ENCODE measurements around the gene TCHP.
"Not testable (repeated sequence)": the region's sequence is repeated elsewhere in the genome, so short reads cannot be mapped to it uniquely, and the experiment has no call there.

TCHP gene

GRCh38 chr12:109927622-109928021 lies 27.5 kb downstream of the TCHP start:
- peak; percentile 79 for TF ChIP-seq CTCF (IDR thresholded peaks at IDR 0.05; ENCODE audit: insufficient read depth, low read depth, low read length, missing control alignments)
- DNase-seq (ENCODE audit: low read depth), result peak; percentile 60
- H3K4me3 ChIP-seq (ENCODE audit: low read length), result no peak overlapping the region

- TF ChIP-seq CTCF (IDR thresholded peaks at IDR 0.05; ENCODE audit: insufficient read depth, low read depth, low read length, missing control alignments), result no peak
- H3K4me3 ChIP-seq (ENCODE audit: low read length), result no peak overlapping the region
- DNase-seq (ENCODE audit: low read depth), result no peak
Observed at GRCh38 chr12:109928058-109928656, 28.1 kb downstream of the TCHP start.

- H3K4me3 ChIP-seq (ENCODE audit: low read length); DNase-seq (ENCODE audit: low read depth): not testable (repeated sequence)
Observed at GRCh38 chr12:109929326-109929725, 29.3 kb downstream of the TCHP start.

GRCh38 chr12:109930028-109930800 lies 30.1 kb downstream of the TCHP start:
- no peak overlapping the region for H3K4me3 ChIP-seq (ENCODE audit: low read length)
- DNase-seq (ENCODE audit: low read depth), result no peak
- TF ChIP-seq CTCF (IDR thresholded peaks at IDR 0.05; ENCODE audit: insufficient read depth, low read depth, low read length, missing control alignments), result no peak

DNA sequence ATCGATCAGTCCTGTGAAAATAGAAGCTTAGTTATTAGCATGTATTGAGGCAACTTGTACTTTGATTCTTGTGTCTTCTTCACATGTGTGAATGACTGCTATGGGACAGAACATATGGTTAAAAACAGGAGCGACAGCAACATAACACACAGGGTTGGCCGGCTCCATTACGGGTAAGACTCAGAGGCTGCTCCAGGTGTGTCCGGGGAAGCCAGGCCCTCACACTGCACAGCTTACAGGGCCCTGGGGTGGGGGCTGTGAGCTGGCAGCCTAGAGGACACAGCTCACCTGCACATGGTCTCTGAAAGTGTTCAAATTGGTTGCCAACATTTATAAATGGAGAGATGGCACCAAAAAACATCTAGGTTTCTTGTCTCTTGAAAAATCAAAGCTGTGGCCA lies 31.1 kb downstream of the TCHP start:
- TF ChIP-seq CTCF (IDR thresholded peaks at IDR 0.05; ENCODE audit: insufficient read depth, low read depth, low read length, missing control alignments), result no peak
- no peak overlapping the region for H3K4me3 ChIP-seq (ENCODE audit: low read length)
- DNase-seq (ENCODE audit: low read depth), result no peak

DNA sequence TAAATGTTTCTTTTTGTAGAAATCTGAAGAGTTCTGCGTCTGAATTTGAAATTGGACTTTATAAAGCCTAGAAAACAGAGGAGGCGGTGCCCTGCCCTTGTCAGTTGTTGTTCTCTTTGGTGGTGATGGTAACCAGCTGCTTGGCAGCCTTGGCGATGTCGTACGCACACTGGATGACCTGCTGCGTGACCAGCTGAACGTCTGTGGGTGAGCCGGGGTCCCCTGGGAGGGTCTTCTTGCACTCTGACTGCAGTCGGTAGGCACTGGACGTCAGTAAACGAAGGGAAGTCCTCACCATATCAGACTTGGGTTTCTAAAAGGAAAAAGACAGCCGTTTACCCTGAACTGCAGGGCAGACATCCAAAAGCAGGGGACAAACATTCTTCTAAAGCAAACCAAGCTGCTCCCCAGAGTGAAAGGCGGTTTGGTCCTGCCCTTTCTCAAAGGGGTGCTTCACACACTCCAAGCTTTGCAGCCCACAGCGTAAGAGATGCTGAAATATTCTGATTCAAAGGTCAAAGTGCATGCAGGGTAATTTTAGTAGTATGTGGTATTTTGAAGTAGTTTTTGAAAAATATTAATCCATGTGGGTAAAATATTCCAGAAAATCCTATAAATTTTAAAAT lies 32.9 kb downstream of the TCHP start:
- no peak for DNase-seq (ENCODE audit: low read depth)
- no peak for TF ChIP-seq CTCF (IDR thresholded peaks at IDR 0.05; ENCODE audit: insufficient read depth, low read depth, low read length, missing control alignments)
- H3K4me3 ChIP-seq (ENCODE audit: low read length), result no peak overlapping the region

- no peak overlapping the region for H3K4me3 ChIP-seq (ENCODE audit: low read length)
- peak; percentile 24 for TF ChIP-seq CTCF (IDR thresholded peaks at IDR 0.05; ENCODE audit: insufficient read depth, low read depth, low read length, missing control alignments)
- DNase-seq (ENCODE audit: low read depth), result no peak
Observed at GRCh38 chr12:109934026-109934425, 34.0 kb downstream of the TCHP start.
